Stimulated activated CD8-positive, alpha-beta memory T cell treated with anti-CD3 and anti-CD28 coated beads, Interleukin-15, amount 100 ng/mL, for 24 hours (primary cell): ENCODE data around the gene GPR25.

Experiments
- DNase-seq: peaks from one replicate; pipeline ENCODE4 v3.0.0-alpha.2; 2020; ENCODE audit warnings: low read depth

The GPR25 gene

GRCh38 chr1:200894712-200895442, 22.1 kb downstream of the GPR25 start, which contains the start of gene INAVA:
Gene INAVA, plus strand, starts transcription at chr1:200894900. Its CDS starts 3,501 bp downstream, at chr1:200898401.
- no peak for DNase-seq

GRCh38 chr1:200895443-200895789, 22.6 kb downstream of the GPR25 start:
- no peak for DNase-seq

GRCh38 chr1:200895801-200896530, 23.2 kb downstream of the GPR25 start:
- no peak for DNase-seq

- DNase-seq = no peak
Measured at GRCh38 chr1:200896531-200897196, 23.9 kb downstream of the GPR25 start.

GRCh38 chr1:200897259-200897658, 24.5 kb downstream of the GPR25 start:
- DNase-seq = no peak

GRCh38 chr1:200899015-200899386, 26.2 kb downstream of the GPR25 start:
- no peak for DNase-seq

- no peak for DNase-seq
Measured at GRCh38 chr1:200899451-200899915, 26.7 kb downstream of the GPR25 start.

GRCh38 chr1:200899954-200900867, 27.4 kb downstream of the GPR25 start:
- DNase-seq = no peak

GRCh38 chr1:200900877-200901276, 28.1 kb downstream of the GPR25 start:
- DNase-seq = no peak

- DNase-seq = no peak
Measured at GRCh38 chr1:200901350-200901749, 28.6 kb downstream of the GPR25 start.

GRCh38 chr1:200901796-200902444, 29.1 kb downstream of the GPR25 start:
- no peak for DNase-seq

GRCh38 chr1:200903793-200904192, 31.0 kb downstream of the GPR25 start:
- DNase-seq = no peak

GRCh38 chr1:200904772-200905171, 32.0 kb downstream of the GPR25 start:
- no peak for DNase-seq

- no peak for DNase-seq
Measured at GRCh38 chr1:200905411-200906052, 32.8 kb downstream of the GPR25 start.

- no peak for DNase-seq
Measured at GRCh38 chr1:200906491-200906890, 33.7 kb downstream of the GPR25 start.

GRCh38 chr1:200907611-200908097, 34.9 kb downstream of the GPR25 start:
- DNase-seq = no peak

GRCh38 chr1:200908191-200908868, 35.5 kb downstream of the GPR25 start:
- DNase-seq = no peak

- DNase-seq = no peak
Measured at GRCh38 chr1:200909071-200909470, 36.3 kb downstream of the GPR25 start.

- DNase-seq = no peak
Measured at GRCh38 chr1:200909757-200910239, 37.0 kb downstream of the GPR25 start.

- DNase-seq = no peak
Measured at GRCh38 chr1:200911361-200911760, 38.6 kb downstream of the GPR25 start.
